Measurements from ENCODE around the gene SPOCK1. TPM values are rescaled to one million over a fixed set of nuclear protein-coding genes. Genes with fewer than 3 reads are reported as not detected.

Gene SPOCK1
- total RNA-seq, 2 experiments from 2014 or later = not detected

GRCh38 chr5:137226081-137226480 is 273.0 kb downstream of the SPOCK1 start:
- no peaks in the 10 kb centered on the region for H3K36me3 Mint-ChIP-seq (ENCODE audit: low read depth)
- POLR2A ChIA-PET = no interaction called here
- DNase-seq = no peak
- peaks cover 6% of the 10 kb centered on the region for H3K27me3 Mint-ChIP-seq
- no peaks in the 10 kb centered on the region for H3K9me3 Mint-ChIP-seq
- H3K4me1 Mint-ChIP-seq (ENCODE audit: low read depth) = no peaks in the 10 kb centered on the region
- TF ChIP-seq, protein P1, sequence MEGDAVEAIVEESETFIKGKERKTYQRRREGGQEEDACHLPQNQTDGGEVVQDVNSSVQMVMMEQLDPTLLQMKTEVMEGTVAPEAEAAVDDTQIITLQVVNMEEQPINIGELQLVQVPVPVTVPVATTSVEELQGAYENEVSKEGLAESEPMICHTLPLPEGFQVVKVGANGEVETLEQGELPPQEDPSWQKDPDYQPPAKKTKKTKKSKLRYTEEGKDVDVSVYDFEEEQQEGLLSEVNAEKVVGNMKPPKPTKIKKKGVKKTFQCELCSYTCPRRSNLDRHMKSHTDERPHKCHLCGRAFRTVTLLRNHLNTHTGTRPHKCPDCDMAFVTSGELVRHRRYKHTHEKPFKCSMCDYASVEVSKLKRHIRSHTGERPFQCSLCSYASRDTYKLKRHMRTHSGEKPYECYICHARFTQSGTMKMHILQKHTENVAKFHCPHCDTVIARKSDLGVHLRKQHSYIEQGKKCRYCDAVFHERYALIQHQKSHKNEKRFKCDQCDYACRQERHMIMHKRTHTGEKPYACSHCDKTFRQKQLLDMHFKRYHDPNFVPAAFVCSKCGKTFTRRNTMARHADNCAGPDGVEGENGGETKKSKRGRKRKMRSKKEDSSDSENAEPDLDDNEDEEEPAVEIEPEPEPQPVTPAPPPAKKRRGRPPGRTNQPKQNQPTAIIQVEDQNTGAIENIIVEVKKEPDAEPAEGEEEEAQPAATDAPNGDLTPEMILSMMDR (IDR thresholded peaks at IDR 0.05) = no peak
- H3K27ac Mint-ChIP-seq = no peak overlapping the region
- no peak for ATAC-seq
- intact Hi-C loops (cut with micrococcal nuclease) = no loop called here
- CTCF ChIA-PET = no interaction called here
- no peak overlapping the region for H3K4me3 Mint-ChIP-seq

GRCh38 chr5:137223324-137224295 is 275.5 kb downstream of the SPOCK1 start:
- peaks cover 7% of the 10 kb centered on the region for H3K27me3 Mint-ChIP-seq
- intact Hi-C loops (cut with micrococcal nuclease) = no loop called here

DNA sequence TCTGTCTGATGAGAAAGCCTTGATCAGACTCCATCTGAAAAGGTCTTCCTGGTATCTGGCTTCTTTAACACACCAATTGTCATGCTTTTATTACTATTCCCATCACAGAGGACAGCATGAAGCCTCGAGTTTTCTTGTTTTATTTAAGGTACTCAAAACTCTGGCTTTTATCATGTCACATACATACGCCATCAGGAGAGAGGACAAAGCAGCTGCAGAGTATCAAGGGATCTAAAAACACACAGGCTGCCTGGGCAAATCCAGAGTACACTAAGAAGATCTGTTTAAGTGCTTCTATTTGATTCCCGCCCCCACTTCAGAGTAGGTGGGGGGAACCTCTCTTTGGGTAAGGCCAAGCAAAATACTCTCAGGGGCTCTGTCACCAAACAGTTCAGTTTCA is 277.2 kb downstream of the SPOCK1 start:
- Mint-ChIP-seq H3K4me1 (ENCODE audit: low read depth) (no peaks in the 10 kb centered on the region), H3K36me3 (ENCODE audit: low read depth) (no peaks in the 10 kb centered on the region), H3K27me3 (peaks cover 5% of the 10 kb centered on the region), H3K9me3 (no peaks in the 10 kb centered on the region), H3K27ac (no peak overlapping the region), H3K4me3 (no peak overlapping the region)
- CTCF ChIA-PET = no interaction called here
- no peak for ATAC-seq
- TF ChIP-seq, protein P1 (IDR thresholded peaks at IDR 0.05) = no peak
- DNase-seq = no peak
- POLR2A ChIA-PET = no interaction called here
- intact Hi-C loops (cut with micrococcal nuclease) = no loop called here

More at GRCh38 chr5:137223324-137224295, 275.5 kb downstream of the SPOCK1 start:
- POLR2A ChIA-PET = no interaction called here
- DNase-seq (no peak), ATAC-seq (no peak)
- Mint-ChIP-seq H3K27ac (no peak overlapping the region), H3K36me3 (ENCODE audit: low read depth) (no peaks in the 10 kb centered on the region), H3K4me3 (no peak overlapping the region), H3K4me1 (ENCODE audit: low read depth) (no peaks in the 10 kb centered on the region), H3K9me3 (no peaks in the 10 kb centered on the region)
- CTCF ChIA-PET = no interaction called here
- TF ChIP-seq, protein P1 (IDR thresholded peaks at IDR 0.05) = no peak

GRCh38 chr5:137220523-137220927 is 278.6 kb downstream of the SPOCK1 start:
- POLR2A ChIA-PET = no interaction called here

GRCh38 chr5:137218896-137219295 is 280.2 kb downstream of the SPOCK1 start:
- H3K27me3 Mint-ChIP-seq = peaks cover 5% of the 10 kb centered on the region
- H3K9me3 Mint-ChIP-seq = no peaks in the 10 kb centered on the region
- no peak for ATAC-seq
- H3K36me3 Mint-ChIP-seq (ENCODE audit: low read depth) = no peaks in the 10 kb centered on the region
- no peak overlapping the region for H3K27ac Mint-ChIP-seq
- CTCF ChIA-PET = interaction anchor here (1.2 kb wide), 1 partner anchor 17 kb away, joined by 3 read pairs; no protein-coding TSS in a partner anchor
- intact Hi-C loops (cut with micrococcal nuclease) = no loop called here
- POLR2A ChIA-PET = no interaction called here
- DNase-seq = no peak
- TF ChIP-seq, protein P1 (IDR thresholded peaks at IDR 0.05) = no peak
- H3K4me1 Mint-ChIP-seq (ENCODE audit: low read depth) = no peaks in the 10 kb centered on the region
- H3K4me3 Mint-ChIP-seq = no peak overlapping the region

More at GRCh38 chr5:137220523-137220927, 278.6 kb downstream of the SPOCK1 start:
- Mint-ChIP-seq H3K4me1 (ENCODE audit: low read depth) (no peaks in the 10 kb centered on the region), H3K27ac (no peak overlapping the region), H3K9me3 (no peaks in the 10 kb centered on the region), H3K27me3 (peaks cover 5% of the 10 kb centered on the region), H3K4me3 (no peak overlapping the region), H3K36me3 (ENCODE audit: low read depth) (no peaks in the 10 kb centered on the region)
- ATAC-seq (peak; percentile 60), DNase-seq (no peak)
- intact Hi-C loops (cut with micrococcal nuclease) = no loop called here
- CTCF ChIA-PET = no interaction called here
- TF ChIP-seq, protein P1 (IDR thresholded peaks at IDR 0.05) = no peak
